ENCODE data around the gene ASNSD1.
A peak's percentile ranks its signal among the peaks of the same experiment; 100 is the strongest.

The ASNSD1 gene

DNA sequence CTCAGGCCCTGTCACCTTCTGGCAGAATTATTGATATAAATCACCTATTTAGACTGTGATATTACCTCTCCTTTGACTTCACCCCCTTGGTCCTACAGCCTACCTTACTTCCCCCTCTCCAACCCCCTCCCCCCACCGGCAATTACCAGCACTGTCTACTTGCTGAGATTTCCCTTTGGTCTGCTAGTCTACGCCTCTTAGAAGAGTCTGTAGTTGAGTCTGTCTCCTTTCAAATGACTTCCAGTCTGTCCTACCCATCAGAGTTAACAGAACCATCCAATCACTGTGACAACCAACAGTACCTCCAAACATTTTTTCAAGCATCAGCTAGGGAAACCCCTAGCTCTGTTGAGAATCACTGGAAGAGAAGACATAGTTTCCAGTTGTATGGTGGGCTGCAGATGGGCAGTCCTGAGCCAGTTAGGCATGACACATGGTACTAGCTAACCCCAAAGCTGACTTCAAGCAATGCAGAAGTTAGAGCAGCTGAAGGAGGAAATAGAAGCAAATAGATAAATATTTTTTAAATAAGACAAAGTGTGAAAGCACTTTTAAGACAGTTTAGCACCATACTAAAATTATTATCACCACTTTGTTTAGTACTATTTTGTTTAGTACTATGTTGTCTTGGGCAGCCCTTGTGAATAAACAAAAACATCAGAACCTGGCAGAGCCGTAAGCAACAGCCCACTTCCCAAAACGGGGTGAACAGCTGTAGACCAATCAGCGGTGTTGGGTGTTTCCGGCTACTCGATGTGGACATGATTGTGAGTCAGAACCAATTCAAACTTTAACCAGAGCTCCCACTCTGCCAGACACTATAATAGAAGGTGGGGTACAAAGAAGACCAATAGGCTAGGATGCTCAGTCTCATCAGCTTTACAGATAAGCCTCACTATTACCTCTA, 2.7 kb upstream of the ASNSD1 start:
- Histone ChIP-seq H3K27ac (peak overlapping the region; percentile 90), H3K79me2 (ENCODE audit: insufficient read depth, low read depth) (peaks cover 21% of the 10 kb centered on the region), H3K9ac (peak overlapping the region; percentile 49; the same call in 1 of the 2 replicates), H3K4me3 (IDR thresholded peaks at IDR 0.05; ENCODE audit: insufficient read depth, low read depth, low read length) (peak overlapping the region; percentile 40), H3K4me1 (ENCODE audit: low read depth, poor library complexity, severe bottlenecking) (peaks cover 69% of the 10 kb centered on the region), H3K4me2 (peak overlapping the region; percentile 98), H4K20me1 (ENCODE audit: insufficient read depth) (no peaks in the 10 kb centered on the region), H2AFZ (ENCODE audit: low read depth) (peak overlapping the region; percentile 85), H3K36me3 (ENCODE audit: insufficient read depth) (no peaks in the 10 kb centered on the region), H3K27me3 (ENCODE audit: insufficient read depth, low read depth) (no peaks in the 10 kb centered on the region)
- TF ChIP-seq CTCF (conservative IDR thresholded peaks at IDR 0.05; ENCODE audit: low read depth, low read length), result no peak

- peaks cover 28% of the 10 kb centered on the region for H3K79me2 ChIP-seq (ENCODE audit: insufficient read depth, low read depth)
- peak overlapping the region; percentile 98; the same call in 1 of the 2 replicates for H3K4me2 ChIP-seq
- no peaks in the 10 kb centered on the region for H3K27me3 ChIP-seq (ENCODE audit: insufficient read depth, low read depth)
- no peak for TF ChIP-seq CTCF (conservative IDR thresholded peaks at IDR 0.05; ENCODE audit: low read depth, low read length)
- no peak overlapping the region; the same call in 1 of the 2 replicates for H3K27ac ChIP-seq
- no peaks in the 10 kb centered on the region for H3K36me3 ChIP-seq (ENCODE audit: insufficient read depth)
- H3K4me1 ChIP-seq (ENCODE audit: low read depth, poor library complexity, severe bottlenecking), result peaks cover 68% of the 10 kb centered on the region
- H4K20me1 ChIP-seq (ENCODE audit: insufficient read depth), result no peaks in the 10 kb centered on the region
- H3K9ac ChIP-seq, result no peak overlapping the region
- H3K4me3 ChIP-seq (IDR thresholded peaks at IDR 0.05; ENCODE audit: insufficient read depth, low read depth, low read length), result no peak overlapping the region
- peak overlapping the region; percentile 85; the same call in 1 of the 2 replicates for H2AFZ ChIP-seq (ENCODE audit: low read depth)
These were observed 1.5 kb upstream of the ASNSD1 start for GRCh38 chr2:189659734-189660133.

DNA sequence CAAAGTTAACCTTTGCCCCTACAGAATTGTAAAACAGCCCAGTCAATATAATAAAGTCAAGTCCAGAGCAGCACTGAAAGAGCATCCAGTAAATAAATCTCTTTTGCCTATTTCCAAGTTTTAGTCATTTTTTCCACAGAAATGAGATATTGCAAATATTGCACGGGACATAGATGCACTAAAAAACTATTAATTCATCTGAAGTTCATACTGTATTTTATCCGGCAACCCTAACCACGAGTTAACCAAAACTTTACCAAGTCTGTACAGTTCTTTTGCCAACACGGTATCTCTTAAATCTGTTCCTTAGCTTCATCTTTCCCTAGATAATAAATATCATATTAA, 484 bp upstream of the ASNSD1 start:
- no peak overlapping the region for H3K4me3 ChIP-seq (IDR thresholded peaks at IDR 0.05; ENCODE audit: insufficient read depth, low read depth, low read length)
- peak overlapping the region; percentile 39 for H3K4me2 ChIP-seq
- no peaks in the 10 kb centered on the region for H4K20me1 ChIP-seq (ENCODE audit: insufficient read depth)
- H3K9ac ChIP-seq, result no peak overlapping the region
- peaks cover 28% of the 10 kb centered on the region for H3K79me2 ChIP-seq (ENCODE audit: insufficient read depth, low read depth)
- TF ChIP-seq CTCF (conservative IDR thresholded peaks at IDR 0.05; ENCODE audit: low read depth, low read length), result no peak
- no peaks in the 10 kb centered on the region for H3K27me3 ChIP-seq (ENCODE audit: insufficient read depth, low read depth)
- no peak overlapping the region for H3K27ac ChIP-seq
- peaks cover 63% of the 10 kb centered on the region for H3K4me1 ChIP-seq (ENCODE audit: low read depth, poor library complexity, severe bottlenecking)
- H3K36me3 ChIP-seq (ENCODE audit: insufficient read depth), result no peaks in the 10 kb centered on the region
- peak overlapping the region; percentile 20; the same call in 1 of the 2 replicates for H2AFZ ChIP-seq (ENCODE audit: low read depth)

GRCh38 chr2:189661957-189662321, 680 bp downstream of the ASNSD1 start:
- H3K27ac ChIP-seq, result no peak overlapping the region
- peaks cover 28% of the 10 kb centered on the region for H3K79me2 ChIP-seq (ENCODE audit: insufficient read depth, low read depth)
- peaks cover 3% of the 10 kb centered on the region; the same call in 1 of the 2 replicates for H3K36me3 ChIP-seq (ENCODE audit: insufficient read depth)
- no peak for TF ChIP-seq CTCF (conservative IDR thresholded peaks at IDR 0.05; ENCODE audit: low read depth, low read length)
- no peaks in the 10 kb centered on the region for H3K27me3 ChIP-seq (ENCODE audit: insufficient read depth, low read depth)
- H4K20me1 ChIP-seq (ENCODE audit: insufficient read depth), result no peaks in the 10 kb centered on the region
- H3K9ac ChIP-seq, result peak overlapping the region; percentile 75
- H3K4me3 ChIP-seq (IDR thresholded peaks at IDR 0.05; ENCODE audit: insufficient read depth, low read depth, low read length), result peak overlapping the region; percentile 97
- H3K4me2 ChIP-seq, result peak overlapping the region; percentile 91
- H2AFZ ChIP-seq (ENCODE audit: low read depth), result peak overlapping the region; percentile 94; the same call in 1 of the 2 replicates
- peaks cover 54% of the 10 kb centered on the region for H3K4me1 ChIP-seq (ENCODE audit: low read depth, poor library complexity, severe bottlenecking)

Data from KMS-11 (cell line).